Colonic mucosa (tissue), 4 donors: Measurements from ENCODE around the gene CDC45. TPM values are rescaled to one million over a fixed set of nuclear protein-coding genes. Genes with fewer than 3 reads are reported as not detected.
"Not testable (repeated sequence)": the region's sequence is repeated elsewhere in the genome, so short reads cannot be mapped to it uniquely, and the experiment has no call there.

ENCODE experiments used
- DNase-seq: peaks from one replicate; pipeline ENCODE4 v3.0.0-alpha.2; 2020
- H3K27ac ChIP-seq: fragments of 200-600 bp; one replicate; pipeline ENCODE4 v1.8.0; 2021
- H3K27me3 ChIP-seq: fragments of 200-600 bp; one replicate; pipeline ENCODE4 v1.8.0; 2021
- H3K36me3 ChIP-seq: fragments of 200-600 bp; one replicate; pipeline ENCODE4 v1.8.0; 2021
- H3K4me1 ChIP-seq: fragments of 200-600 bp; one replicate; pipeline ENCODE4 v1.8.0; 2021; ENCODE audit warnings: mild to moderate bottlenecking
- H3K4me3 ChIP-seq: fragments of 200-600 bp; one replicate; pipeline ENCODE4 v1.8.0; 2021
- H3K9ac ChIP-seq, 2 donors: one replicate each; pipeline ENCODE4 v1.7.0; 2013; ENCODE audit warnings: control low read depth in 2 of 2, low read depth in 2 of 2, low read length in 2 of 2
- H3K9me3 ChIP-seq: fragments of 200-600 bp; one replicate; pipeline ENCODE4 v1.8.0; 2021
- CTCF ChIP-seq: fragments of 200-600 bp; IDR thresholded peaks from one replicate; pipeline ENCODE4 v1.8.0; 2022; ENCODE audit warnings: antibody characterized with exemption, mild to moderate bottlenecking
- intact Hi-C: fragments of 100-400 bp; cut with DNase I; formaldehyde crosslinking; loops from one replicate; pipeline ENCODE4 v1.14.1; 2022
- total RNA-seq, 2 donors: library from RNA; stranded (reverse); fragmentation: NEBNext Ultra II Directional in 1 of 2; extraction: Animal tissue kit (Norgen Biotek cat#: 25700) in 1 of 2; gene quantifications; one replicate each; pipeline ENCODE4 v1.2.1, GENCODE V29; 2021
- donor health status: healthy.
- donor health status: DM: no; HTN: no; CAD: no.
- donor health status: DM: no; HTN: no; CAD: no.

The CDC45 gene
- total RNA-seq, 2 donors from 2014 or later: 5.1 to 35.9 TPM

- DNase-seq: no peak
- Histone ChIP-seq H3K9me3 (no peaks in the 10 kb centered on the region), H3K4me1 (no peaks in the 10 kb centered on the region), H3K4me3 (no peak overlapping the region), H3K27me3 (no peaks in the 10 kb centered on the region), H3K27ac (no peak overlapping the region), H3K36me3 (no peaks in the 10 kb centered on the region), H3K9ac (no peak overlapping the region)
- intact Hi-C loops: no loop called here
- no peak for TF ChIP-seq CTCF
Observed at GRCh38 chr22:19530751-19531150, 51.0 kb downstream of the CDC45 start.

- H3K4me1 ChIP-seq, H3K9me3 ChIP-seq, H3K4me3 ChIP-seq, H3K27me3 ChIP-seq, H3K9ac ChIP-seq, H3K36me3 ChIP-seq, intact Hi-C loops, H3K27ac ChIP-seq, DNase-seq: not testable (repeated sequence)
Observed at GRCh38 chr22:19531327-19531726, 51.6 kb downstream of the CDC45 start.

- intact Hi-C loops: no loop called here
- no peak overlapping the region for H3K4me3 ChIP-seq
- H3K27me3 ChIP-seq: no peaks in the 10 kb centered on the region
- no peaks in the 10 kb centered on the region for H3K9me3 ChIP-seq
- DNase-seq: no peak
- H3K4me1 ChIP-seq: no peaks in the 10 kb centered on the region
- no peak for TF ChIP-seq CTCF
- no peaks in the 10 kb centered on the region for H3K36me3 ChIP-seq
- H3K9ac ChIP-seq: no peak overlapping the region
- H3K27ac ChIP-seq: no peak overlapping the region
Observed at GRCh38 chr22:19533049-19533626, 53.4 kb downstream of the CDC45 start.

- no peak for TF ChIP-seq CTCF
Observed at GRCh38 chr22:19533857-19534256, 54.1 kb downstream of the CDC45 start.

GRCh38 chr22:19535001-19535400 is 55.3 kb downstream of the CDC45 start:
- H3K9me3 ChIP-seq: no peaks in the 10 kb centered on the region
- DNase-seq: no peak
- no peaks in the 10 kb centered on the region for H3K36me3 ChIP-seq
- no peak for TF ChIP-seq CTCF
- H3K4me1 ChIP-seq: no peaks in the 10 kb centered on the region
- H3K27ac ChIP-seq: no peak overlapping the region
- H3K4me3 ChIP-seq: no peak overlapping the region
- no peaks in the 10 kb centered on the region for H3K27me3 ChIP-seq
- intact Hi-C loops: no loop called here
- H3K9ac ChIP-seq: no peak overlapping the region

More at GRCh38 chr22:19533857-19534256, 54.1 kb downstream of the CDC45 start:
- no peak overlapping the region for H3K9ac ChIP-seq
- intact Hi-C loops: no loop called here
- H3K27ac ChIP-seq: no peak overlapping the region
- H3K9me3 ChIP-seq: no peaks in the 10 kb centered on the region
- H3K4me3 ChIP-seq: no peak overlapping the region
- H3K27me3 ChIP-seq: no peaks in the 10 kb centered on the region
- no peak for DNase-seq
- H3K4me1 ChIP-seq: no peaks in the 10 kb centered on the region
- no peaks in the 10 kb centered on the region for H3K36me3 ChIP-seq

GRCh38 chr22:19536564-19536963 is 56.8 kb downstream of the CDC45 start:
- DNase-seq: no peak
- Histone ChIP-seq H3K27ac (no peak overlapping the region), H3K36me3 (no peaks in the 10 kb centered on the region), H3K4me3 (no peak overlapping the region), H3K27me3 (no peaks in the 10 kb centered on the region), H3K9ac (no peak overlapping the region), H3K4me1 (no peaks in the 10 kb centered on the region), H3K9me3 (no peaks in the 10 kb centered on the region)
- no peak for TF ChIP-seq CTCF
- intact Hi-C loops: no loop called here
